SK-N-MC (cell line): ENCODE results near the gene BRI3BP.
"Not testable (repeated sequence)": the region's sequence is repeated elsewhere in the genome, so short reads cannot be mapped to it uniquely, and the experiment has no call there.

ENCODE experiments used
- DNase-seq: peaks from one replicate; pipeline ENCODE4 v3.0.0-alpha.2; 2011; ENCODE audit warnings: low read depth, low spot score
- H3K27ac ChIP-seq: fragments of 200-600 bp; sonication (generic); 2 replicates; pipeline ENCODE4 v1.5.1; 2016; ENCODE audit warnings: mixed run types
- H3K36me3 ChIP-seq: fragments of 200-600 bp; sonication (generic); 2 replicates; pipeline ENCODE4 v1.6.1; 2017; ENCODE audit warnings: antibody characterized with exemption, low read length, mixed read lengths; ENCODE audit not compliant: insufficient read depth
- H3K4me3 ChIP-seq: fragments of 200-600 bp; sonication (generic); 2 replicates; pipeline ENCODE4 v1.5.1; 2016
- H3K9ac ChIP-seq: fragments of 200-600 bp; sonication (generic); 2 replicates; pipeline ENCODE4 v1.8.0; 2017; ENCODE audit warnings: mixed run types, mixed read lengths; ENCODE audit not compliant: insufficient read length
- H3K9me3 ChIP-seq: fragments of 200-600 bp; sonication (generic); 2 replicates; pipeline ENCODE4 v1.6.1; 2017; ENCODE audit warnings: low read depth, mild to moderate bottlenecking, antibody characterized with exemption, low read length, moderate library complexity, mixed read lengths
- EZH2 ChIP-seq: fragments of 200-600 bp; sonication (generic); IDR thresholded peaks from one replicate; pipeline ENCODE4 v1.6.1; 2017; ENCODE audit warnings: antibody characterized with exemption
- FOXP2 ChIP-seq: optimal IDR thresholded peaks from 2 replicates; pipeline ENCODE3; 2011; ENCODE audit warnings: mild to moderate bottlenecking, moderate library complexity; ENCODE audit not compliant: insufficient read depth; ENCODE audit errors: extremely low read length, control extremely low read depth
- POLR2AphosphoS5 ChIP-seq: IDR thresholded peaks from 2 replicates; pipeline ENCODE4 v1.6.1; 2012; ENCODE audit warnings: mild to moderate bottlenecking, low read depth, low read length, borderline replicate concordance

Gene BRI3BP

GRCh38 chr12:125021096-125021495 is 27.7 kb downstream of the BRI3BP start:
- TF ChIP-seq EZH2 (no peak), POLR2AphosphoS5 (no peak), FOXP2 (no peak)
- Histone ChIP-seq H3K36me3 (peaks cover 25% of the 10 kb centered on the region), H3K4me3 (no peak overlapping the region)

DNA sequence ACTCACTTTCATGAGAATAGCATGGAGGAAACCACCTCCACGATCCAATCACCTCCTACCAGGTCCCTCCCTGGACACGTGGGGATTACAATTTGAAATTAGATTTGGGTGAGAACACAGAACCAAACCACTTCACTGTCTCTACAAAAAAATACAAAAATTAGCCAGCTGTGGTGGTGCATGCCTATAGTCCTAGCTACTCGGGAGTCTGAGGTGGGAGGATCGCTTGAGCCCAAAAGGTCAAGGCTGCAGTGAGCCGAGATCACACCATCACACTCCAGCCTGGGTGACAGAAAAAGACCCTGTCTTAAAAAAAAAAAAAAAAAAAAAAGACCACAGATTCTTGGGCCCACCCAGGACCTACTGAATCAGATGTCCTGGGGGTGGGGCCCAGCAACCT is 28.3 kb downstream of the BRI3BP start:
- no peak for TF ChIP-seq EZH2
- TF ChIP-seq FOXP2: no peak
- no peak for TF ChIP-seq POLR2AphosphoS5

More at GRCh38 chr12:125021096-125021495, 27.7 kb downstream of the BRI3BP start:
- H3K9me3 ChIP-seq: no peaks in the 10 kb centered on the region
- DNase-seq: no peak
- H3K27ac ChIP-seq: no peak overlapping the region
- no peak overlapping the region for H3K9ac ChIP-seq

DNA sequence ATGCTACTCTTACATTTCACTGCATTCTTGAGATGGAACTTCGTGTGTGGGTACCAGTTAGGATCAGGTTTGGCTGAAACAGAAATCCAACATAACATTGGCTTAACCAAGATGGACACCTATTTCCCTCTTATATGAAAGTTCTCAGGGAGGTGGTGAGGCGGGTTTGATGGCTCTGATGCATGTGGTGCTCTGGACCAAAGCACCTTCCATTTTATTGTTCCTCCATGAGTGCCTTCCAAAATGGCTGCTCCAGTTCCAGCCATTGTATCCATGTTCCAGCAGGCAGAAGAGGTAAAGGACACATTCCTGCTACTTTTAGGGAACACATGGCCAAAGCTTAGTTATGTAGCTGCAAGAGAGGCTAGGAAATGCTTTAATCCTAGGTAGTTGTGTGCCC is 29.6 kb downstream of the BRI3BP start:
- H3K36me3 ChIP-seq: peaks cover 19% of the 10 kb centered on the region
- DNase-seq: no peak
- no peak overlapping the region for H3K27ac ChIP-seq
- H3K9ac ChIP-seq: no peak overlapping the region
- H3K9me3 ChIP-seq: no peaks in the 10 kb centered on the region
- no peak overlapping the region for H3K4me3 ChIP-seq
- TF ChIP-seq EZH2: no peak
- no peak for TF ChIP-seq POLR2AphosphoS5
- no peak for TF ChIP-seq FOXP2

More for the DNA sequence above, 28.3 kb downstream of the BRI3BP start:
- no peak overlapping the region for H3K27ac ChIP-seq
- no peaks in the 10 kb centered on the region for H3K9me3 ChIP-seq
- peaks cover 25% of the 10 kb centered on the region for H3K36me3 ChIP-seq
- no peak overlapping the region for H3K4me3 ChIP-seq
- DNase-seq: no peak
- H3K9ac ChIP-seq: no peak overlapping the region

GRCh38 chr12:125024949-125025563 is 31.6 kb downstream of the BRI3BP start:
- Histone ChIP-seq H3K9ac (no peak overlapping the region), H3K9me3 (no peaks in the 10 kb centered on the region), H3K36me3 (peaks cover 17% of the 10 kb centered on the region), H3K27ac (no peak overlapping the region), H3K4me3 (no peak overlapping the region)
- TF ChIP-seq POLR2AphosphoS5 (no peak), EZH2 (no peak), FOXP2 (no peak)
- DNase-seq: no peak

- H3K27ac ChIP-seq: no peak overlapping the region
- no peaks in the 10 kb centered on the region for H3K9me3 ChIP-seq
- TF ChIP-seq POLR2AphosphoS5 (no peak), FOXP2 (no peak), EZH2 (no peak)
- DNase-seq: no peak
- H3K9ac ChIP-seq: no peak overlapping the region
- peaks cover 17% of the 10 kb centered on the region for H3K36me3 ChIP-seq
- H3K4me3 ChIP-seq: no peak overlapping the region
Observed at GRCh38 chr12:125025606-125026235, 32.3 kb downstream of the BRI3BP start.

DNA sequence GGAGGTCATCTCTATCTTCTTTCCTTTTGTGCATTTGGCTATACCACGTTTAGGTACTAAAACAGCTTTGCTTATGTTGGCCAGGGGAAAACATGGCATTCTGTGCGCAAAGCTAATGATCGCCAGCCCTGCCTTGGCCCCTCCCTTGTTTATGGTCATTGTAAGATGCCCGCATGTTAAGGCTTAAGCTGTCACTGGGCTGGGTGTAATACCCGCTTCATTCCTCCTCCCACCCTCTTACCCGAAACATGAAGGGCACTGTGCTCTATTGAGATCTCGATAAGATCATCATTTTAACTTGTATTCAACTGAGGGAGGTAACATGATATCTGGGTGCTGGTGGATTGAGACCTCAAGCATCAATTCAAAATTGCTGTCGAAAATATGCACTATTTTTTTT is 34.7 kb downstream of the BRI3BP start:
- TF ChIP-seq EZH2 (no peak), FOXP2 (no peak)
- H3K9ac ChIP-seq: no peak overlapping the region
- H3K9me3 ChIP-seq: no peaks in the 10 kb centered on the region
- no peak overlapping the region for H3K4me3 ChIP-seq
- no peak for DNase-seq
- H3K36me3 ChIP-seq: peaks cover 8% of the 10 kb centered on the region
- H3K27ac ChIP-seq: no peak overlapping the region

- H3K9me3 ChIP-seq: no peaks in the 10 kb centered on the region
- 0 out of 2 replicates have a peak, but pooled peaks cover 4% of the 10 kb centered on the region for H3K36me3 ChIP-seq
- no peak overlapping the region for H3K4me3 ChIP-seq
- no peak overlapping the region for H3K27ac ChIP-seq
- DNase-seq: no peak
- TF ChIP-seq EZH2 (no peak), FOXP2 (no peak), POLR2AphosphoS5 (no peak)
- H3K9ac ChIP-seq: no peak overlapping the region
Observed at GRCh38 chr12:125029761-125030358, 36.4 kb downstream of the BRI3BP start.

GRCh38 chr12:125031471-125031870 is 38.0 kb downstream of the BRI3BP start:
- not testable (repeated sequence) for H3K9ac ChIP-seq, H3K27ac ChIP-seq, DNase-seq, H3K36me3 ChIP-seq, H3K4me3 ChIP-seq, H3K9me3 ChIP-seq
